NCI-H2227 (cell line): Measurements from ENCODE around the gene LRRC51.

Experiments
- DNase-seq: peaks from one replicate; lab custom pipeline; 2025; ENCODE audit not compliant: unreplicated experiment; lab: John Stamatoyannopoulos, UW

Gene LRRC51

GRCh38 chr11:72069787-72070251, 10.8 kb upstream of the LRRC51 start:
- DNase-seq = no peak

- no peak for DNase-seq
Observed at GRCh38 chr11:72070491-72070890, 10.2 kb upstream of the LRRC51 start.

- no peak for DNase-seq
Observed at GRCh38 chr11:72072348-72072747, 8.3 kb upstream of the LRRC51 start.

- DNase-seq = no peak
Observed at GRCh38 chr11:72075109-72075508, 5.5 kb upstream of the LRRC51 start.

GRCh38 chr11:72075756-72076155, 4.9 kb upstream of the LRRC51 start:
- DNase-seq = no peak

- DNase-seq = no peak
Observed at GRCh38 chr11:72078477-72078876, 2.2 kb upstream of the LRRC51 start.

- no peak for DNase-seq
Observed at GRCh38 chr11:72079819-72080325, 778 bp upstream of the LRRC51 start.

GRCh38 chr11:72081184-72081644, 564 bp downstream of the LRRC51 start:
- DNase-seq = no peak

GRCh38 chr11:72081821-72082453, 1.3 kb downstream of the LRRC51 start:
- no peak for DNase-seq

- peak; percentile 76 for DNase-seq
Observed at GRCh38 chr11:72083414-72083813, 2.8 kb downstream of the LRRC51 start.

- no peak for DNase-seq
Observed at GRCh38 chr11:72084076-72084475, 3.4 kb downstream of the LRRC51 start.

- no peak for DNase-seq
Observed at GRCh38 chr11:72084965-72085364, 4.3 kb downstream of the LRRC51 start.

- DNase-seq = peak; percentile 34
Observed at GRCh38 chr11:72085621-72086351, 5.1 kb downstream of the LRRC51 start.

- DNase-seq = no peak
Observed at GRCh38 chr11:72088076-72088808, 7.6 kb downstream of the LRRC51 start.

- DNase-seq = peak; percentile 72
Observed at GRCh38 chr11:72091292-72091691, 10.6 kb downstream of the LRRC51 start.

- DNase-seq = no peak
Observed at GRCh38 chr11:72098741-72099140, 18.1 kb downstream of the LRRC51 start.

GRCh38 chr11:72100009-72100408, 19.4 kb downstream of the LRRC51 start:
- no peak for DNase-seq

- DNase-seq = no peak
Observed at GRCh38 chr11:72100462-72100861, 19.8 kb downstream of the LRRC51 start.

- no peak for DNase-seq
Observed at GRCh38 chr11:72102162-72102561, 21.5 kb downstream of the LRRC51 start.

- DNase-seq = no peak
Observed at GRCh38 chr11:72102631-72102945, 21.9 kb downstream of the LRRC51 start.

- DNase-seq = peak; percentile 99
Observed at GRCh38 chr11:72102946-72103753, 22.5 kb downstream of the LRRC51 start, which contains the start of gene LAMTOR1. Gene LAMTOR1, minus strand, starts transcription at chr11:72103297. Its CDS starts 73 bp downstream, at chr11:72103224.
